Kasumi-1 (cell line): ENCODE measurements around the gene GNAS-AS1.

Experiments used
- DNase-seq, 2 experiments: peaks; one replicate each; lab custom pipeline; 2025; lab: John Stamatoyannopoulos, UW

Gene GNAS-AS1

DNA sequence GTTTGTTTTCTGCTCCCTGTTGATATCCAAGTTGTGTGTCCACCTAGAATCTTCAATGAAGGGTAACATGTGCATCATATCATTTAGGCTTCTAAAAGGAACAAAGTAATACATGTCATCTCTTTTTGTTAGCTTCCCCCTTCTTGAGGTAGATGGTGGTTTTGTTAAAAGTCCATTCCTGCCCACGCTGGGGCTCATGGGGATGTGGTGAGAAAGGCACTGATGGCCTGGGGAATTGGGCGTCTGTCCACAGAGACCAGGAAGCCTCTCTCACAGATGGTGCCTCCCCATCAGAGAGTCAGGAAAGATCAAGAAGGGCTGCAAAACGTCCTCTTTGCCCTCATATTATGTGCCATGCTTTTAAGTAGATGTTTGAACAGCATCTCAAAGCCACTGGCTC lies 34.3 kb upstream of the GNAS-AS1 start:
- no peak for DNase-seq

DNA sequence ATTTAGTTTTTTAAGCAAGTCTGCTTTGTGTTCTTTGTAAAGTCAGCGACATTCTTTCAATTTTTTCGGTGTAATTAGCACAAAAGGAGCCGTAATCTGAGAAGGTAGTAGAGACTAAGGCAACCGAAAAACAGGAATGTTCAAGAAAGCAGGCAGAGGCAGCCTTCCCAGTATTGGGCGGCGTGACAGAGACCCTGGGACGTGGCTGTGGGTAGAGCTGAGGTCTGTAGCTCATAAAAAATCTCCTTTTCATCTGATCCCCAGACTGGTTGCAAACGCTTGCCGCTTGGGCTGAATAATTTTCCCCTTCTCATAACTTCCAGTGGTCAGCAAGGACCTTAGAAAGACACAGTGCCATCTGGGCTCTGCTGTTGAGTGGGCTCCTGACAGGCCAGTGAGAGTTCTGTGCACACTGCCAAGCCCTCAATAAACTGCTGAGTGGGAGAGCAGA lies 32.6 kb upstream of the GNAS-AS1 start:
- no peak for DNase-seq

DNA sequence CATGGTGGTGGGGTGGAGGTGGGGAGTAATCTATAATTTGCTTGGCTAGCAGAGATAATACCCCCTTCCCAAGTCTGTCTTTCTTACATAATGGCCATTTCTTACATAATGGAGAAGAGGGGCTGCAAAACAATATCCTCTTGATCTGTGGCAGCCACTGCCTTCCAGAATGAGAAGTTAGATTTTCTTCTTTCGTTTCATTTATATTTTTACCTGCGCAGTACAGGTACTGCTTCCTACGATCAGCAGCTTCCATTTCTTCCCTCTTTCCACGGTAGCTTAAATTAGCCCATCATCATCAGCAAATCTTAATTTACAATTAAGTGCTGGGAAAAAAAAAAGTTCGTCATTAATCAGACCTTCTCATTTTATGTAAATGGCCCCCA lies 32.0 kb upstream of the GNAS-AS1 start:
- DNase-seq = no peak

DNA sequence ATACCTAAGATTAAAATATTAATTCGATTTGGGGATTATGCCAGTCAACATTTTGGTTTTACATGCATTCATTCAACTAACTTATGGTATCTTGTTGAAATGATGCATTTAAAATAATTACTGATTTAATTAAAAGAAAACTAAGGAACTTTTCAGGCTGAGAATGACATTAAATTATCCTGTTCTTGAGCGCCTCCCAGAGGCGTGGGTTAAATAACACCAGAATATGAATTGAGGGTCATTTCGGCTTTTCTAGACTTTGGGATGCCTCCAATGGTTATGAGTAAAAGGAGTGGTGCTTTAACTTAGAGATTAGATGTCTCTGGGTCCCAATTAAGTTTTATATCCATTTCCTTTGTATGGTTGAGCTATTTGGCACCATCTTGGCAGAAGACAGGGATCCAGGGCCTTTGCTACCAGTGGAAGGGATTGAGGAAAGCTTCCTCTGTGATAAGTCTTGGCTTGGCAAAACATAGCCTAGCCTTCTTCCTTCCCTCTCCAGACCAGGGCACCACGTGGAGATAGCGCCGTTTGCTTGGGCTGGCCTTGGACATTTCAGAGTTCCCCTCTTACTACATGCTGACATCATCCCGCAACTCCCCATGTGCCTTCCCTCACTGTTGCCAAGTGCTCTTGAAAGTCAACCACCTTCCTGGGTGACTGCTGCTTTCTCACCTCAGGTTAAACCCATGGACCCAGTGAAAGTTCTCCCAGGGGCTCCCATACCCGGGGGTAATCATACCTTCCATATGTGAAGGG lies 30.5 kb upstream of the GNAS-AS1 start:
- DNase-seq = peak; percentile 16 to 31

DNA sequence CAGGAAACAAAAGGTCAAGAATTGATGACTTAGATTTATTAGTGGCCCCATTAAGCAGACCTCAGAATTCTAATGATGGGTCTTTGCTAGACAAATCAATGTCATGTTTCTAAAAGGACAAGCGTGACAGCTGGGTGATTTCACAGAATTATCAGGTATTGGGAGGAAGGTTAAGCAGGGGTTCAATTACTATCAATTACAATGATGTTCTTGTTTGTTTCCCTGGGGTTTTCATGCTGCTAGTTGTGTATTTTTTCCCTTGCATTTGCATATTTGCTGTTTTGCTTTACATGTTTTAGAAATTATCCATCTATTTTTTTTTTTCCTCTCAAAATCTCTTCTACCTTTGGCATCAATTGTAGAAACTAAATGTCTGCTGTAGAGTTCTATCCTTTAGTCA lies 29.7 kb upstream of the GNAS-AS1 start:
- no peak for DNase-seq

DNA sequence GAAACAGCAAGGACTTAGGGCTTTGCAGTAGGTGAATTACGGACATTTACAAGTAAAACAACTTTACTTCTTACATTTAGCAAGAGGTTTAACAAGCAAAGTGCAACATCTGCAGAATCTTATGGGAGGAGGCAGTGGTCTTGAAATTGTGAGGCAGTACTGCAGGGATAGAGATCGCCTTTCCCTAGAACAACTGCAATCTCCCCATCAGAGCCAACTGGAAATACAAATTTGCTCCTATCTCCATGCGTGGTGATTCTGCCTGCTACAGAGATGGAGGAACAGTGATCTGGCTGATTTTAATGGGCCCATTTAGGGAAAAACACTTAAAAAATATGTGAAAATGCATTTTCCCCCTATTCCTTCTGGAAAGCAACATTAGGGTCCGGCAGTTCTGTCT lies 27.7 kb upstream of the GNAS-AS1 start:
- no peak for DNase-seq

DNA sequence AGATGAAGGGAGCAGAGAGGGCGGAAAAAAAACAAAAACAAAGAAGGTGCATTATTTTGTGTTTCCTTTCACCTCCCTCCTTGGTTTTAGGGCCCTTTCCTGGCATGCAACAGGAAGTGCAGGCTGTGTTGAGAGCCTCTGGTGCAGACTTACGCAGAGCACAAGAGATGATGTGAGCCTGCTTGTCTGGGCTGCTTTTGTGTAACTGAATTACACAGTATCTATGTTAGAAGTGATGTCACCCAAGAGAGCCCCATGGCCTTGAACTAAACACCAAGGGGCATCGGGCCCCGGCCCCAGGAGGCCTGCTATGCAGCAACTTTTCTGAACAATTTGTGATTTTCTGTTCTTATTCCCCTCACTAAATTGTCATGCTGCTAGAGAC lies 27.3 kb upstream of the GNAS-AS1 start:
- DNase-seq = no peak

DNA sequence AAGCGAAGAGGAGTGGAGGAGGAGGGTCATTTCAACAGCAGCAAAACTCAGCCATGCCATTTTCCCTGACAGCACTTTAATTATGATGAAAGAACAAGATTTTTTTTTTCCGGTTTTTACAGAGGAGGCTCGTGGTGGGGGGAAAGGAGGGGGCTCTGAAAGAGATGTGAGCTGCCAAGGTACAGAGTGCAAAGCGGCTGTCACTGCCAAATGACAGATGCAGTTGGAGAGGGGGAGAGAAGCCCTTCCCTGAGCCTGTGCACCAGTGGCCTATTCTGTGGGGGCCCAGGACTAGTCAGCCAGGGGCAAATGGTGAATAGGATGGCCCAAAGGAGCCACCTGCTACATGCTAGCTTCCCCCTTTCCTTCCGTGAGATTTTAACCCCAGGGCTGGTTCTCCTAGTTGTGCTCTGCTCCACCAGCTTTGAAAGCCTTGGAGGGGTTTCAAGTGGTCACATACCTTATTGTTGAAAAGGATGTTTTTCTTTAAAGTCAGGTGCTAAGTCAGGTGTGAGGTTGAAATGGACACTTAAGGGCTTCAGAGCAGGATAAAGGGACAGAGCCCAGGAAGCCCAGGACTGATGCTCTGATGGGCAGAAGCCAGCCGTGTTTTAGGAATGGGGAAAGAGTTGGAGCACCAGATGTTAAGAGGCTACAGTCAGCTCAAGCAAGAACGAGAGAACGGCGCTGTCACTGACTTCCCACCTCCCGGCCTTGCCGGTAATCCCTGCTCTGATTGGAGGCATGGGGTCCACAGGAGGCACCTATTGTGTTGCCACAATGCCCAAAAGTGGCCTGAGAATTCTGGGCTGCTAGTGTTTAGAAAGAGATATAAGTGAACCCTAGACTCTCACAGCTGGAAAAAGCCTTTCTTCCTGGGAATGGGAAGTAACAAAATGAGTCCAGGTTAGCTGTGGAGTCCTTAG lies 26.6 kb upstream of the GNAS-AS1 start:
- no peak for DNase-seq

DNA sequence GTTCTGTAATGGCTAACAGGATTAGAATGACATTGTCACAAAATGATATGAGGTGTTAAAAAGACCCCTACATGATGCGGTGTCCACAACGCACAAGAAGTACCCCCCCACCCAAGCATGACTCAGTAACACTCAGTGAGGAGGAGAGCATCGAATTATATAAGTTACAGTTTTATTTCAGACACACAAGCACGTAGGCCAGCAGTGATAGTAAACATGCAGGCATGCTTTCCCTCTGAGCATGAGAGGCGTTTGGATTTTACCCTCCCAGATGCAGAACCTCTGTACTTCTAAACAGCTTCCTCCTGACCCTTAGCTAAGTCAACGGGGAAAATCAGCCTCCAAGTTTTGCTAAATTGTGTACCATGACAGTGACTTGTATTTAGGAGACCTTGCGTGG lies 25.7 kb upstream of the GNAS-AS1 start:
- no peak for DNase-seq

DNA sequence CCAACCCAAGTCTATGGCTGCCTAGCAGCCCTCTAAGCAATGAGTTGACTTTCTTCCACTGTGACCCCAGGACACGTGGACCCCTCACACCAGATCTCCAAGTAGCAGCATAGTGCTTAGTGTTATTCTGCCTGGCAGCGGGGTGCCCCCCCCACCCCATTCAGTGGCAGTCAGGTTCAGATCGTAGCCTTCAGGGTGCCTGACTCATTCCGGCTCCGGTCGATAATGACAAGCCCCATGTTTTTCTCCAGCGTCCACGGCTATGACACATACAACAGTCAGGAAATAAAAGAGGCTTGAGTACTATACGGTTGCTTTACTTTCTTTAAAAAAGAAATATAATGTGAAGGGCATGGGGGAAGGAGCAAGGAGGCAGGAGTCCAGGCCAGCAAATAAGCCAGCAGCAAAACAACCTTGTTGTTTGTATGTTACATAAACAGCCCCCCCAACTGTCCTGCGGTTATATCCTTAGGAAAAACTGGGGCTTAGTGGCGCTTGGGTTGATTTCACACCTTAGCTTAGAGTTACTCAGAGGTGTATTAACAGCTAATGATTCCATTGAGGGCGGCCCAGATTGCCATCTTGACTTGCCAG lies 24.9 kb upstream of the GNAS-AS1 start:
- no peak for DNase-seq

DNA sequence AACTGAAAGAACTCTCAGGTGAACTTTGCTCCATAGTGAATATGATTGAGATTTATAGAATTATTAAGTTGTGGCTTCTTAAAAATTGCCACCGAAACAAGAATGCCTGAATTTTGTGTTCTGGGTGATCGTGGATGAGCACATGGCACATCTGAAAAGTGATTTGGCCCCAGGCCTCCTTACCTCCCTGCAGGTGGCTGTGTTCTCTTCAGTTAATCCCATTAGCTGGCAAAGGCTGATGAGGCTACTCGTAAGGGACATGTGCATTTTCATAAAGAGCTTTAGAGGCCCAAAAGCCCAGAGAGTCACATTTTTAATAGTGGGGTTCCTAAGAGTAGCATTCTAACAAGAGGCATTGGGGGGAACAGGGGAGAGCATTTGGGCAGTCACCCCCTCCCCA lies 24.4 kb upstream of the GNAS-AS1 start:
- DNase-seq = no peak

DNA sequence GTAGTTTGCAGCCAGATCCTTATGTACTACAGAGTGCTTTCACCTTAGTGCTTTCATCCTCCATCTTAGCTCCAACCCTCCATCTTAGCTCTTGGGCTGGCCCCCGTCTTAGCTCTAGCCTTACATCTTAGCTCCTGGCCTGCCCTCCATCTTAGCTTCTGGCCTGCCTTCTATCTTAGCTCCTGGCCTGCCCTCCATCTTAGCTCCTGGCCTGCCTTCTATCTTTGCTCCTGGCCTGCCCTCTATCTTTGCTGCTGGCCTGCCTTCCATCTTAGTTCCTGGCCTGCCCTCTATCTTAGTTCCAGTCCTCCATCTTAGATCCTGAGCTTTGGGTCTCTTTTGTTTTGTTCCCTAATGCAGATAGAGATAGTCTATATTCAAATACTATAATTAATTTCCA lies 23.8 kb upstream of the GNAS-AS1 start:
- DNase-seq = no peak

DNA sequence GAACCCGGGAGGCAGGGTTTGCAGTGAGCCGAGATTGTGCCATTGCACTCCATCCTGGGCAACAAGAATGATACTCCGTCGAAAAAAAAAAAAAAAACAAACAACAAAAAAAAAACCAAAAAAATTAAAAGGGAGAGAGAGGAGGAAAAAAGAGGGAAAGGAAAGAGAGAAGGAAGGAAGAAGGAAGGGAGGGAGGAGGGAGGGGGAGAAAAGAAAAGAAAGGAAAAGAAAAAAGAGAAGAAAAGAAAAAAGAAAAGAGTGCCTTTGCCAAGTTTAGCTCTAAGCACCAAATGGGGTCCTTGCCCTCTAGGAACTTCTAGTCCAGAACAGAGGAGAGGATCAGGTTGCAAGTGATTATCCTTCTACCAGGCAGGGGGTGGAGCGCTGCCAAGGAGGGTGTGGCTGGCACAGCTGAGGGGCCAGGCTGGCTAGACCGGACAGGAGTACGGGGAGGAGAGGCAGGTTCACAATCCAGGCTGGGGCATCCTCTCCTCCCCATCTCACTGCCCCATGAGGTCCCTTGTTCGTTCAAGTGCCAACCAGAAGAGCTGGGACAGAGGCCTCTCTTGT lies 20.9 kb upstream of the GNAS-AS1 start:
- DNase-seq = no peak

DNA sequence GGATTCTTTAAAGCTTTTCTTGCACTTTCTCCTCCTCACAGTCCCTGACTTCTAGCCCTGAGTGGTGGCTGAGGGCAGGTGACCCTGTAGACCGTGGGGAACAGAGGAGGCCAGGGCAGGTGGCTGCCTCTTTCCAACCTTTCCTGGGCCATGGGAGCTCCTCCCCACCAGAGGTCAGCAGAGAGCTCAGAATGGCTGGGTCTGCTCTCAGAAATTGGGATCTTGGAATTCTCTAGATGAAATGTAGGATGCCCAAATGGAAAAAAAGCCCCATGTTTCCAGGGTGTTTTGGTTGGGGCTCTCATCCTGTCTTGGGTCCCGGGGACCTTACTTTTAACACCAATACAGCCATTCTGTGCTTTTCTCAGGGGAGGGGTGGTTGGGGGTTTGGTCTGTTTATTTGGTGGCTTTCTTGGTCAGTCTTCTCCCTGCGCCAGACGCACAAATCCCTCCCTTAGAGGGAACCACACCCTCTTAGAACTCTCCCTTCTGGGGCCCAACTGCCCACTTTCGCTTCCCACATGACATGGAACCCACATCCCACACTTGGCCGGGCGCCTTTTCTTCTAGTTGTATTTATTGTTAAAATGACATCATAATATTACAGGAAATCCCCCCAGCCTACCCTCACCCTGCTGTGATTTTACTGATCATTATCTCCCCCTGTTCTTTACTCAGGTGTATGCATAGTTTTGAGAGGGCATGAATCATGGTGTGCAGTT lies 19.8 kb upstream of the GNAS-AS1 start:
- peak; percentile 30 to 34 for DNase-seq

DNA sequence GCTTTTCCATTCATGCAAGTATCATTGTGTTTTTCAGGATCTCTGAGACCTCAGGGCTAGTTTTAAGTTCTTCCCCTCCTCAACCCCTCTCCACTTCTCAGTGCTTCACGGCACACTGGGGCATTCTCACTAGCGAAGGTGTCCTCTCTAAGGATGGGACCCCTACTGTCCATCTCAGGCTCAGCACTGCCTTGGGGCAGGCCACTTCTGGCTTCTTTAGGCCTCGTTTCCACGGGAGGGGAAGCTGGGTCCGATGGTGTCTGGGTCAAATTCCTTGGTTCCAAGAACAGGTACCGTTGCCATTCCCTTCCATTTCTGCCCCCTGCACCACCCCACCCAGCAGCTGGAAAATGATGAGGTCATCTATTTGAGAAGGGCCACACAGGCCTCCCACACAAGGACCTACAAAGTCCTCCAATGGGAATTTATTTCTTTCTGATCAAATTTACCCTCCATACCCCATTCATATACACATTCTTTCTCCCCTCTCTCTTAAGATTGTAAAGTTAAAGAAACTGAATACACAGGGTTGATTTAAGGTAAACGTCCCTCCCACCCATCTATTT lies 19.0 kb upstream of the GNAS-AS1 start:
- no peak for DNase-seq

DNA sequence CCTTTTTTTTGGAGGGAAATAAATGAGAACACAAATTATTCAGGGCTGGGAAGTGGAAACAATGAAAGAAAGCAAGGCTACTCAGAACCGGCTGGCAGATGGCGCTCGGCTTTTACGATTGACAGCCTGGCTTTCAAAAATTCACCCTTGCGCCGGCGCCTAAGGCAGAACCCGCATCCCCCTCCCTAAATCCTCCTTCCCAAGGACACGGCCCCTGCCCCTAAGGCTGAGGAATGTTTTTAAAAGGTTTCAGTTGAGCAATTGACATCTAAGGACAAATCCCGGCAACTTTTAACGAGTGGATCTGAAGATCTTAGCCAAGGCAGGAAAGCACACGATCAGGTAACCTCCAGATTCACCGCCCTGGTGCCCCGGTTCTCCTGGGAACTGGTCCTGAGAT lies 18.1 kb upstream of the GNAS-AS1 start:
- peak; percentile 21 to 56 for DNase-seq

DNA sequence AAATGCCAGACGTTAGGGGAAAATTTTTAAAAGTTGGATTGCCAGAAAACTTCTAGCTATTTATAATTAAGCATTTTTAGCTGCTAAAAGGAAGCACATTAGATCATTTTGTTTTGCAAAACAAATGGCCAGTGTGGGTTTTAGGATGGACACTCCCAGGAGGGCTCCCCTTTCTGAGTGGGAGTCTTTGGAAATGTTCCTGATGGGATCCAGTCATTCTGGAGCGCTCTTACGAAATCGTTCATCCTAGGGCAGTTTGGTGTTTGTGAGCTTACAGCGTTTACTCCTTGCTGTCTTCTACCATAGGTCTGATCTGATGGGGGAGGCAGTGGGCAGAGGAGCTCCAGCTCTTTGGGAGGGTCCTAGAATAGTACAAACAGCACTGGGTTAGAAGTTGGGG lies 16.5 kb upstream of the GNAS-AS1 start:
- no peak for DNase-seq

DNA sequence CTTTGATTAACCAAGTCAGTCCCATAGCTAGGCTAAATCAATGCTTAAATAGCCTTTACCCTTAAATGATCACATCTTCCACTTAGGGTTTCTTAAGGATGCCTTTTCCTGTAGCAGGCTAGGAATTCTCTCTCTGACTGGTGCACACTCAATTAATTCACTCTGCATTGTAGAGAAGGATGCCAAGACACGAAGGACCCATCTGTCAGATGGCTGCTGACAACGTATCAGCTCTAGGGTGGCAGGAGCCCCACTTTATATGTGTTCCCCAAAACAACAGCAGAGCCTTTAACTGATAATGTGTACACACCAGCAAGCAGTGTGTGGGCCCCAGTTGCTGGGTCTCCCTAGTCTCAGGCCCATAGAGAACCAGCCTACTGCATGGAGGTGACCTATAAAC lies 15.1 kb upstream of the GNAS-AS1 start:
- no peak for DNase-seq

DNA sequence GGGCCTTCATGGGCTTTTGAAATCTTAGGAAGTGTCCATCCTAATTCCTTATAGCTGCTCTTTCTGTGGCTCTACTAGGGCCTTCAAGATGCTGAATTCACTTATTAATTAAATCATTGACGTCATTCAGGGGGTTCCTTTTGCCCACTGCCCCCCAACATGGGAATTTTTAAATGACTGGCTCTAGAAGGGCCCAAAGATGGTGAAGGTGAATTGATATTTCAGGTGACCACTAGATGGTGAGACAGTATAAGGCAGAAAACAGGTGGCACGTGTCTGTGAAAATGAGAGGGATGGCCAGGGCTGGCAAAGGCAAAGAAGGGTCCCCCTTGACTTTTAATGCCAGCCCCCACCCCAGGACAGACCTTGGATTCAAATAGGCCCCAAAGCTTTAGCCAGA lies 13.6 kb upstream of the GNAS-AS1 start:
- no peak for DNase-seq

DNA sequence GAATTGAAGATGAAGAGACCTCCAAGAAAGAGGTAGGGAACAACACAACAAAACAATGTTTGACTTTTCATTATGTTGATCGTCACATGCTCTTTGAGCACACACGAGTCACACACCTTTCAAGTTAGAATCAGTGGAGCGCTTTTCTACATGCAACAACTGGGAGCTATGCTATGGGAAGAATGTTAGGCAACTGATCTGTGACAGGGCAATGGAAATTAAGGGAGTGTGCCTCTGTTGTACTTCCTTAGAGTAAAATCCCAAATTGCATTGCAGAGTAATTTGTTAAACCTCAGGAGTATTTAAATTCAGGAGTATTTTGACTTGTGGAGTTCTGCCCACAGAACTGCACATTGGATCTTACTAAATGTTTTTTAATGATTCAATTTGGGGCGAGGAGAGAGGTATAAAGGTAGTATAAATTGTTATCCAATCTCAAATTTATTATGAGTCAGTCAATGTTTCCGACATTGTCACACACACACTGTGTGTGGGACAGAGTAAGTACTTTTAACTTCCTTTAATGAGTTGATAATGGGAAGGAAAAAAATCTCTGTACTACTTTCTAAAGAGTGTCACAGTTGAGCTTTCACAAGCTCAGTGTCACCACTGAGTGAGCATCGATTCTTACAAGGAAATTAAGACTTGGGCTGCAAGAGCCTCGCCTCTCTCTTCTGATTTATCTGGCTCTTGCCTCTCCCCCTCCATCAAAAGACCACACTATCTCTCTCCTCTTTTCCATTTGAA lies 12.5 kb upstream of the GNAS-AS1 start:
- DNase-seq = no peak
